ENCODE data around the gene ZSWIM8. TPM values are rescaled to one million over a fixed set of nuclear protein-coding genes. Genes with fewer than 3 reads are reported as not detected.

The ZSWIM8 gene
- total RNA-seq, 1 donor from 2014 or later, result 66.7 TPM

DNA sequence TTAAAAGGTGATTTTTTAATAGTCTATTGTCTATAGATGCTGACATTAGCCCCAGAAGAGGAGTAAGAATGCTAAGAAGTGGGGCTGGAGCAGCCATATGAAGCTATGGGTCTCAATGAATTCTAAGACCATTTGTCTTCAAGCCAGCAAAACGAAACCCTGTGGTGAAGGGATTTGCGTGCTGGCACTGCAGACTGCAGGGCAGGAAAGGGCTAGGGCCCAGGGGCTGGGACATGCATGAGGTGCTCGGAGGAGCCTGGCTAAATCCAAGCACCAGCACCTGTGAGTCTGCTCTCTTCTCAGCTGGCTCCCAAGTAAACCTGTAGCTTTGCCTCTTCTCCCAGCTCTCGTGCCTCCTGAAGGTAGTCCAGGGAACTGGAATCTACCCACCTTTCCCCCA, 27.3 kb downstream of the ZSWIM8 start:
- DNase-seq (ENCODE audit: low read depth), result no peak
- TF ChIP-seq, protein P1, sequence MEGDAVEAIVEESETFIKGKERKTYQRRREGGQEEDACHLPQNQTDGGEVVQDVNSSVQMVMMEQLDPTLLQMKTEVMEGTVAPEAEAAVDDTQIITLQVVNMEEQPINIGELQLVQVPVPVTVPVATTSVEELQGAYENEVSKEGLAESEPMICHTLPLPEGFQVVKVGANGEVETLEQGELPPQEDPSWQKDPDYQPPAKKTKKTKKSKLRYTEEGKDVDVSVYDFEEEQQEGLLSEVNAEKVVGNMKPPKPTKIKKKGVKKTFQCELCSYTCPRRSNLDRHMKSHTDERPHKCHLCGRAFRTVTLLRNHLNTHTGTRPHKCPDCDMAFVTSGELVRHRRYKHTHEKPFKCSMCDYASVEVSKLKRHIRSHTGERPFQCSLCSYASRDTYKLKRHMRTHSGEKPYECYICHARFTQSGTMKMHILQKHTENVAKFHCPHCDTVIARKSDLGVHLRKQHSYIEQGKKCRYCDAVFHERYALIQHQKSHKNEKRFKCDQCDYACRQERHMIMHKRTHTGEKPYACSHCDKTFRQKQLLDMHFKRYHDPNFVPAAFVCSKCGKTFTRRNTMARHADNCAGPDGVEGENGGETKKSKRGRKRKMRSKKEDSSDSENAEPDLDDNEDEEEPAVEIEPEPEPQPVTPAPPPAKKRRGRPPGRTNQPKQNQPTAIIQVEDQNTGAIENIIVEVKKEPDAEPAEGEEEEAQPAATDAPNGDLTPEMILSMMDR (IDR thresholded peaks at IDR 0.05; ENCODE audit: insufficient read depth, low read length, poor library complexity, severe bottlenecking), result no peak
- Histone ChIP-seq H3K4me3 (ENCODE audit: low read depth, low read length) (no peak overlapping the region), H3K27me3 (ENCODE audit: control insufficient read depth, insufficient read depth, low read length) (no peaks in the 10 kb centered on the region), H3K36me3 (ENCODE audit: control insufficient read depth, insufficient read depth, low read length) (no peaks in the 10 kb centered on the region)

DNA sequence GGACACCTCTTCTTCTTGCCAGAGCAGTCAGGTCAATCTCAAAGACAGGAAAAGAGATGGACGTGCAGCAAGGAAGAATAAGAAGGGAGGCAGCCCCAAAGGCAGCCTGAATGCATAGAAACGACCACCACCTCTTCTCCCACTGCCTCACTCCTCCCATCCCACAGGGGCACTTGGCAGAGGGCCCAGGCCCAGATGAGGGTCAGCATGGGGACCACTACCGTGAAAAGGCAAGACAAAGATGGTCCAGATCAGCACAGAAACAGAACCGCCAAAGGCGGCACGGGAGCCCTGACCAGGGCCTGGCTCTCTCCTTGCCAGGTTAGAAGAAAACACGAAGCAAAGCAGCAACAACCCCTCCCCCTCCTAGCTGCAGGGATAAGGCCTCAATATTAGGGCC, 27.9 kb downstream of the ZSWIM8 start:
- DNase-seq (ENCODE audit: low read depth), result no peak
- TF ChIP-seq, protein P1 (IDR thresholded peaks at IDR 0.05; ENCODE audit: insufficient read depth, low read length, poor library complexity, severe bottlenecking), result no peak
- Histone ChIP-seq H3K36me3 (ENCODE audit: control insufficient read depth, insufficient read depth, low read length) (no peaks in the 10 kb centered on the region), H3K4me3 (ENCODE audit: low read depth, low read length) (no peak overlapping the region), H3K27me3 (ENCODE audit: control insufficient read depth, insufficient read depth, low read length) (no peaks in the 10 kb centered on the region)

DNA sequence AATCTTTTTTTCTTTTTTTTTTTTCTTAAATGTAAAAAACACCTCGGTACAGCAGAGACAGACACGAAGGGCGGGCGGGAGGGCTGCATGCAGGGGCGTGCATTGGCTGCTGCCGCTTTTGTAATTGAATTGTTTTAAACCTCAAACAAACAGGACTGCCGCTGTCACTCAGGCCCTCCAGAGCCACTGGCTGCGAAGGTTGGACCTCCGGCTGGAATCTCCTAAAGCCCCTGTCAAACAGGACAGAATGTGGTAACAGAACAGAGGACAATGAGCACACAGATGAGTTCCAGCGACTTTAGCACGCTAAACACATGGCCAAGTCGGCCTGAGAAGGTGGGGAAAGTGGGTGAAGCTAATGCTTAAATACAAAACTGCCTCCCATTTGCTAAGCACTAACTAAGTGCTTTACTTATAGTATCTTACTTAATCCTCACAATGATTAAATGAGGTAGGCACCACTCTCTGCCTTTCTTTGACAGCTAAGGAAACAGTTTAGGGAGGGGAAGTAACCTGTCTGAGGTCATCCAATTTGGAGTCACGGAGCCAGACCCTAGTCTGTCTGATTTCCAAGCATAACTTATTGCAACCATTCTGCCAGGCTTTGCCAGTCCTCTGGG, 29.0 kb downstream of the ZSWIM8 start:
- H3K4me3 ChIP-seq (ENCODE audit: low read depth, low read length), result no peak overlapping the region
- no peaks in the 10 kb centered on the region for H3K36me3 ChIP-seq (ENCODE audit: control insufficient read depth, insufficient read depth, low read length)
- DNase-seq (ENCODE audit: low read depth), result no peak
- TF ChIP-seq, protein P1 (IDR thresholded peaks at IDR 0.05; ENCODE audit: insufficient read depth, low read length, poor library complexity, severe bottlenecking), result no peak
- H3K27me3 ChIP-seq (ENCODE audit: control insufficient read depth, insufficient read depth, low read length), result no peaks in the 10 kb centered on the region

DNA sequence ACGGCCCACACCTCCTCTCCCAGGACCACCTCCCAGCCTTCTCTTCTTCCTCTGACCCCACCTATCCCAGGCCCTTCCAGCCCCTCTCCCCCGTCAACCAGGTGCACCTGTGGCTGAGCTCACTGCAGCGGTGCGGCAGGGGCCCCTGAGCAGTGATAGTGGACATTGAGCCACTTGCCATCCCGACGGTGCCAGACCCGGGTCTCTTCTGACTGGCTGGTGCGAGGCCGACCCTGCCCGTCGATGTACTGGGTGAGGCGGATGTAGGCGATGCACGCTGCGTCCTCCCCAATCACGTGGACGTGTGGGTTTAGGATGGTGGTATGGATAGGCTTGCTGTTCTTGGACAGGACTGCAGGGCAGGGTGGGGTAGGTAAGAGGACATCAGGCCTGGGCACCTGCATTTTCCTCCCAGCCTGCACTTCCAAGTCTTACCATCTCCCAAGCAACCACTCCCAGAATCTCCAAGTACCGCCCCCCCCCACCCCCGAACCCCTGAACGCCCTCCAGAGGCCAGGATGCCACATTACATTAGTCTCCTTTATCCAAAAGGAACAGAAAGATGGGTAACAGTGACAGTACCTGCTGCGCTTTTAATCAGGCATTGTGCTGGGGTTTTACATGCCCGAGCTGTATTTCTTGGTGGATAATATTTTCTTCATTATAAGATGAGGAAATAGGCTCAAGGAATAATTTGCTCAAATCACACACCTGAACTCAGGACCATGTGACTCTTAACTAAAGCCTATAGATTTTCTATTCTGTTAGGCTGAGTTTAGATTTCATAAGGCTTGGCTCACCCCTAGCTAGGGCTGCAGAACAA, 29.7 kb downstream of the ZSWIM8 start:
- TF ChIP-seq, protein P1 (IDR thresholded peaks at IDR 0.05; ENCODE audit: insufficient read depth, low read length, poor library complexity, severe bottlenecking), result peak; percentile 44
- Histone ChIP-seq H3K36me3 (ENCODE audit: control insufficient read depth, insufficient read depth, low read length) (no peaks in the 10 kb centered on the region), H3K4me3 (ENCODE audit: low read depth, low read length) (no peak overlapping the region), H3K27me3 (ENCODE audit: control insufficient read depth, insufficient read depth, low read length) (no peaks in the 10 kb centered on the region)
- DNase-seq (ENCODE audit: low read depth), result no peak

DNA sequence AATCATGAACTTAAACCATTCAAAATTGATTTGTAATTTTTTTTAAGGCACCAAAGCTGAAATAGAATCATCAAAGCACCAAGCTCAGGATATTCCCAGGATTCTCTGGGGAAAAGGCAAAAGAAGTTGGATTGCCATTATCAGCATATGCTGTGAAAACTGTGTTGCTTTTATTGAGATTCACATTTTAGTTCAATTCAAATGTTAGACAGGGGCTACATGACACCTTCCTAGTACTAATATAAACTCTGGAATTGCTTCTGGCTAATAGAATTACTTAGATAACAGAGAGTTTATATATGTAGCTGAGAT, 30.3 kb downstream of the ZSWIM8 start:
- Histone ChIP-seq H3K27me3 (ENCODE audit: control insufficient read depth, insufficient read depth, low read length) (no peaks in the 10 kb centered on the region), H3K36me3 (ENCODE audit: control insufficient read depth, insufficient read depth, low read length) (no peaks in the 10 kb centered on the region), H3K4me3 (ENCODE audit: low read depth, low read length) (no peak overlapping the region)
- TF ChIP-seq, protein P1 (IDR thresholded peaks at IDR 0.05; ENCODE audit: insufficient read depth, low read length, poor library complexity, severe bottlenecking), result no peak
- no peak for DNase-seq (ENCODE audit: low read depth)

Measured in kidney epithelial cell (primary cell).